Astrocyte of the spinal cord (primary cell): Measurements from ENCODE around the gene ZNF414.

Experiments
- DNase-seq: peaks from one replicate; pipeline ENCODE4 v3.0.0; 2011; ENCODE audit warnings: low read depth, low spot score
- H3K4me3 ChIP-seq: 2 replicates; pipeline ENCODE4 v1.5.1; 2011; ENCODE audit warnings: low read depth, mild to moderate bottlenecking, low read length, moderate library complexity
- CTCF ChIP-seq: IDR thresholded peaks from 2 replicates; pipeline ENCODE4 v1.5.1; 2012; ENCODE audit warnings: low read depth, mild to moderate bottlenecking, low read length, inconsistent platforms
- in situ Hi-C: cut with HindIII; loops from 2 replicates; pipeline ENCODE4 v1.10.0; 2017; ENCODE audit warnings: low sequenced_read_pairs

ZNF414 gene

GRCh38 chr19:8504171-8504570 is 9.8 kb downstream of the ZNF414 start:
- in situ Hi-C loops = no loop called here
- TF ChIP-seq CTCF = no peak
- no peak for DNase-seq
- no peak overlapping the region for H3K4me3 ChIP-seq

- DNase-seq = no peak
- no peak for TF ChIP-seq CTCF
- in situ Hi-C loops = no loop called here
- H3K4me3 ChIP-seq = no peak overlapping the region
These were observed 10.5 kb downstream of the ZNF414 start for GRCh38 chr19:8503510-8503909.

- no peak for TF ChIP-seq CTCF
- no peak for DNase-seq
- in situ Hi-C loops = no loop called here
- no peak overlapping the region for H3K4me3 ChIP-seq
These were observed 12.0 kb downstream of the ZNF414 start for GRCh38 chr19:8501981-8502380.

- TF ChIP-seq CTCF = no peak
- no peak for DNase-seq
- H3K4me3 ChIP-seq = no peak overlapping the region
- in situ Hi-C loops = no loop called here
These were observed 12.5 kb downstream of the ZNF414 start for GRCh38 chr19:8501516-8501915.

- in situ Hi-C loops = no loop called here
- no peak overlapping the region for H3K4me3 ChIP-seq
- no peak for DNase-seq
- TF ChIP-seq CTCF = no peak
These were observed 13.8 kb downstream of the ZNF414 start for GRCh38 chr19:8500158-8500557.

- in situ Hi-C loops = no loop called here
- no peak for DNase-seq
- no peak overlapping the region for H3K4me3 ChIP-seq
- no peak for TF ChIP-seq CTCF
These were observed 14.7 kb downstream of the ZNF414 start for GRCh38 chr19:8499048-8499833.
